GM18870 (cell line): ENCODE data around the gene RBM38.

Source experiments
- ATAC-seq: cut with Tn5 transposase; IDR thresholded peaks from one replicate; pipeline ENCODE4 v1.9.1; 2021; ENCODE audit warnings: moderate library complexity; ENCODE audit not compliant: unreplicated experiment

Gene RBM38

DNA sequence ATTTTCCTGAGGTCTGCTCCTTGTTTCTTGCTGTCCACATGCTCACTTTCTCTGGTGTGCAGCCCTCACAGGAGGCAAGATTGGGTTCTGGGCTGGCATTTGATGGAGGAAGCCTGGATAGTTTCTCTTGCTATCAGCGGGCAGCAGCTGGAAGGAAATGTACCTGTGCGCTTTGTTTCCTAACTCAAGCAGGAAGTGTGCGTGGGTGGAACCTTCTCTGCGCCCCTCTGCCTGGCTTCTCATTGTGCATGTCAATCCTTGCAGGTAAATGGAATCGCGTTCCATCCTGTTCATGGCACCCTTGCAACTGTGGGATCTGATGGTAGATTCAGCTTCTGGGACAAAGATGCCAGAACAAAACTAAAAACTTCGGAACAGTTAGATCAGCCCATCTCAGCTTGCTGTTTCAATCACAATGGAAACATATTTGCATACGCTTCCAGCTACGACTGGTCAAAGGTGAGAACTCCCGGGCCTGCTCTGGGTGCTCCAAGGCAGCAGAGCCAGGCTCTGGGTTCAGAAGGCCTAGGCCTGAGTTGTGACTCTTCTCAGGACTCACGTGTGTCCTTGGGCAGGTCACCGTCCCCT, 16.8 kb upstream of the RBM38 start:
- ATAC-seq: no peak

DNA sequence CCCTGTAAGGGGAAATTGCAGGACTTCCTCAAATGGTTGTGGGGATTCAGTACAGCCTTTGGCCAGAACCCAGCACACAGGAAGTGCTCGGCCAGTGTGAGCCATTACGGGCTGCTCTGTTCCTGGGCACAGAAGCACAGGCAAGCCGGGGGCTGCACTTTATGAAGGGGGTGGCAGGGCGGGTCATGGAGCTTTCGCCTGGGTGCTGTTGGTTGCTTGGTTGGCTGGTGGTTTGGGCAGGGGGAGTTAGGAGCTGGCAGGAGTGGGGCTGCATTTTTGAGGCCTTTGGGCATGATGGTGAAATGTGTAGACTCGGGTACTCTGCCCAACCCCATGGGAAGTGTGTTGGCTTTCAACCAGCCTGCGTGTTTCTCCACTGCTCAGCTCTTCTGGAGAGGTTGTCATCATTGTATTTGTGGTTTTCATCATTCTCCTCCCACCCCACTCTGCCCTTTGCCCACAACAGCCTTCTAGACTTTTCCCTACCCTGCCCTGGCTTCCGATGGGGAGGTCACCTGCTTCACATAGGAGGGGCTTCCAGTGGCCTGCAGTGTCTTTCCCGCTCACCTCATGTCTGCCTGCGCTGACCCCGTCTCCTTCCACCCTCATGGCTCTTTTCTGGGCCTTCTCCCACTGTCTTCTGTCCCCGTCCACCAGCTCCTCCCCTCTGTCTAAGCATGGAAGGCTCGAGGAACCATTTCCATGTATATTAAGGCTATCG, 16.1 kb upstream of the RBM38 start:
- no peak for ATAC-seq

DNA sequence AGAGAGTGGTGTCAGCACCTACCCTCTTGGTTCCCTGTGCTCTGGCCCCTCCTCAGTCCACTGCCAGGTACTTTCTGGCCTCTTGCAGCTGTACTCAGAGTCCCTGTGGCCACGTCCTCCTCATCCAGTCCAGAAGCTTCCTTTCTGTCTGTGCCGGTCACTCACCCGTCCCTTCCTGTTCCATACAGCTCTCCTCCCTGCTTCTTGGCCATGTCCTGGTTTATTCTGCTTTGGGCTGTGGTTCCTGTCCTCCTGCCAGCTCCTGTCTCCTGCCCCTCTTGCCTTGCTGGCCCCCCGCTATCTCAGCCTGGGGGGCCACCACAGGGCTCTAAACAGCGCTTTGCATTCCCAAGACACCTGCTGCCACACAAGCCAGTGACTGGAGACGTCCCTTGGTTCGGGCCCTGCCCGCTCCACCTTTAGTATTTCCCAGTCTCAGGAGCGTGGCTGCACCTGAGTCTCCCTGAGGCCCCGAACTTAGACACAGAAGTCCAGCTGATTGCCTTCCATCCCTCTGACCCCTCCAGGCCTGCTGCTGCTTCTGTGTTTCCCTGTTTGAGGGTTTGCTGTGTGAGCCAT, 15.5 kb upstream of the RBM38 start:
- no peak for ATAC-seq

DNA sequence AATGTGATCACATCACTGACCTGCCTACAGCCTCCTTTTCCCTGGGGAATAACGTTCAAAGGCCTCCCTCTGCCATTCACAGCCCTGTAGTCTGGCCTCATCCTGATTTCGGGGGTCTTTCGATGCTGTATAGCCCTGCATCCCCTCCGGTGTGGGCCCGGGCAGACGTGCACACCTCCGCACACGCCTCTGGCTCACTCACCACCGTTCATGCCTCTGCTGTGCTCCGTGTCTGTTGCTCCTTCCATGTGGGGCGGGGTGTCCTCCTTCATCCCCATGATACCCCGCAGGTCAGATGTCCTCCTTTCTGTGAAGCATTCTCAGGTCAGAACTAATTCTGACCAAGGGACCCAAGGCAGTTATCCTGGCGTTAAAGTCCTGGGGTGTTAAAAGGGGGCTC, 13.8 kb upstream of the RBM38 start:
- no peak for ATAC-seq

DNA sequence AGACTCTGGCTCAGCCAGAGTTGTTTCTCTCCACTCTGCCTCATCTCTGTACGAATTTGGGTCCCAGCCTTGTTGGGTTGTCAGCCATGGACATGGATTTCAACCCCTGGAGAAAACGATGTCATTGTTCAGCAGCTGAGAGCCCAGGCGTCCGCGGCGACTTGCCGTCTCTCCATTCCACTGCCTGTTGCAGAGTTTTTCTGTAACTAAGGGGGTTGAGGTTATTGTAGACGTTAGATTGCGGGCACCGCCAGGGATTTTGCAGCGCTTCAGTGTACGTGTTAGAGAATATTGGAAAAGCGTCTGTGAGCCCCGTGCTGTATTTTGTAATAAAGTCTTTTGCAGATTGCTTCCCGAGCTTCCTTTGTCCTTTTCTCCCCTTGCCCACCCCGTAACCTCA, 13.1 kb upstream of the RBM38 start:
- ATAC-seq: no peak

DNA sequence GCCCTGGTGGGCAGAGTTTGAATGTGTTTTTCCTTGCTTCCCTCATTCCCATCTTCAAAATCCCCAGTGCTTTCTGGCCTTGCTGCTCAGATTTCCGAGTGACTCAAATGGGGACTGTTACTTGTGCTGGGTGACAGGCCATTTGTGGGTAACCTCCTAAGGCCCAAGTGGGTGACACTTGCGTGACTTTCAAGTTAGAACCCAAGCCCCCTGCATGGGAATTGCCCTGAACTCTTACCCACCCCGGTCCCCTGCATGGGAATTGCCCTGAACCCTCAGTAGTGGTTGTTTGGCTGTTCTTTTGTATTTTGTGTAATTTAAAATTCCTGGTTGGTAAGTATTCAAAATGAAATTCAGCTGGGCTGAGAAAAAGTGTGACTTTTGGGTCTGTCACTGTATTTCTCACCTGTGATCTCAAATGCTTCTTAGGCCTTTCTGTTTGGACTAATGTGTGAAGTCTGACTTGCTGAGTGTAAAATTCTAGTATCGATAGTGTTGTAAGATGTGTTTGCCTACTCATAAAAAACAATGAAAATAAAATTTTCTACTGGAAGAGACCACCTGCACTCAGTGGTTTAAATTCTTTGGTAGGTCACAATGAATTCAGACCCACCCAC, 12.4 kb upstream of the RBM38 start:
- ATAC-seq: no peak

DNA sequence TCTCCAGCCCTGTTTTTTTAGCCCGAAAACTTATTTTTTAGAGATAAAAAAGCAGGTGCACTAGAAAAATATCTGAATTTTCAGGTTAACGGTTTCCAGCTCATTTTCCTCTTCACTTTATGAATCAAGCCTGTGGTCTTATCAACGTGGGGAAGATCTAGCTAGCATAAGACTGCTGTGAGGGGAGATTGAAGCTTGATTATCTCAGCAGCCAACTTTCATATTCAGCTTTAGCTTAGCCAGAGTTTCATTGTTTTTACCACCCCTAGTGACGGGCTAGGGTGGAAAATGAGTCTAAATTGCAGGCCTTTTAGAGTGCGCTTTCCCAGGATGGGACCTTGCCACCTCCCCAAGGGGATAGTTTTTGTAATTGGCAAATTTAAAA, 11.9 kb upstream of the RBM38 start:
- ATAC-seq: no peak

DNA sequence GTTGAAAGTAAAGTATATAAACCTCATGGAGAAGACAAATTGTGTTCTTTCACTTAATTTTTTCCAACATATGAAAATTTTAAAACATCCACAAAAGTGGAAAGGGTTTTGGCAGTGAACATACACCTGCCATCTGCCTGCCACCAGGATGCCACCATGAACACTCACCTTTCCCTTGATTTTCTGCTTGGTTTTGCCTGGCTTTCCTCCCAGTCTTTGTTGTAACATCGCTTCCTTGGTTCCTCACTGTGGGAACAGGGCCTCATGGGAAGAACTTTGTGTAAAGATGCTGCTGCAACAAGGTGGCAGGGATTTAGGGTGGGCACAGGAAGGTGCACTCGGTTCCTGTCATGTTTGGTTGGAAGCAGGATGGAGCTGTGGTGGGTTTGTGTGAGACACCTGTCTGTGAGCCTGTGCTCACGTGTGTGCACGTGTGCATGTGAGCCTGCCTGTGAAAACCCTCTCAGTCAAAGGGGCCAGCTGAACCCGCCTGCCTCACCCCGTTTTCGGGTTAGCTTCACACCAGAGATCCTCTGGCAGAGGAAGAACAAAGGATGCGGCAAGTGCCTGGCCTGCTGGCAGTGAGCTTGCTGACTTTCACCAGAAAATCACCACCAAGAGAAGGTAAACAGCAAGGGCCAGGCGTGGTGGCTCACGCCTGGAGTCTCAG, 11.0 kb upstream of the RBM38 start:
- no peak for ATAC-seq

DNA sequence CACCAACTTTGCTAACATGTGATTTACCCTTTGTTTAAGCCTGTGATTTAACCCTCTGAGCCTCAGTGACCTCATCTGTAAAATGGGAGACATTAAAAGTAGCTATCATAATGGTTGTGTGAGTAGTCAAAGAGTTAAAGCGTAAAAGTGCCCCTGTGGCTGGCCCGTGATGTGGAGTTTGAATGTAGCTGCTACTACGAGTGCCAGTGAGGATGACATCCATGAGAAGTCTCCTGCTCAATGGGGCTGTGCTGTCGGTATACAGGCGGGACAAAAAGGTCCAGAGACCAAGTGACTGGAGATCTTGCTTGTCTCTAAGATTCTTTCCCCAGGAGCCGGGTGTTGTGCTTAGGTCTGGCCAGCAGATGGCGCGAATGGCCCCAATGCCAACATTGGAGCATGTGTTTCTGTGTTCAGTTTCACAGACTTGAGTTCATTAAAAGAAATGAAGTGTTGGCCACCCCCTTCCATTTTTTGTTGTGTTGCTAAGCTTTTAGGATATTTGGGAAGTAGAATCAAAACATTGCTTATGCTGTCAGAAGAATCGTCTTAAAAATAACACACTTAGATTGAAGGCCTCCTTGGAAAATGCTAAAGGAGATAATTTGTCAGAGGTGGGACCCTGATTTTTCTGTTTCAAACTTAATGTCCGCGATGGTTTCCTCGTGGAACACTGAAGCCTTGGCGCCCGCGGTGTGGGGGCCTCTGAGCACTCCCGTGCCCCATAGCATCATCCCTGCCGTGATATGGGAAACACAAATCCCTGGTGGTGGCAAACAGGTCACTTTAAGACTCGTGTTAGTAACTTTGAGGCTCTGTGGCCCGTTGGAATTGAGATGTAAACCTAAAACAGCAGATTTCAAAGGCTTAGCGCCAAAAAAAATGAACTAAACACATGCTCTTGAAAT, 9.3 kb upstream of the RBM38 start:
- ATAC-seq: no peak

DNA sequence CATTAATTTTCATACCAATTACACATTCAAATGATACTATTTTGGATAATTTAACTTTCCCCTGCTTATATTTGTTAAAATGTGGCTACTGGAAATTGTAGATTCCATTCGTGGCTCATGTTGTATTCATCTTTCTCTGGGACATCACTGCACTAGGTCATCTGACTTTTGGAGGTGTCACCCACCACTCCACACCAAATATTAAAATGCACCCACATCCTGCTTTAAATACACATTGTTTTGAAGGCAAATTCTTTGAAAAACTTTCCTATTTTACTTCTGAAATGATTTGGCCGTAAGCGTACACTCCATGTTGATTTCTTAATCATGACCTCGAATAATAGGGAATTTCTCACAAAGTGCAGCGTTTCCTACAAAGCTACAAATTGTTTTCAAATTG, 8.7 kb upstream of the RBM38 start:
- no peak for ATAC-seq

DNA sequence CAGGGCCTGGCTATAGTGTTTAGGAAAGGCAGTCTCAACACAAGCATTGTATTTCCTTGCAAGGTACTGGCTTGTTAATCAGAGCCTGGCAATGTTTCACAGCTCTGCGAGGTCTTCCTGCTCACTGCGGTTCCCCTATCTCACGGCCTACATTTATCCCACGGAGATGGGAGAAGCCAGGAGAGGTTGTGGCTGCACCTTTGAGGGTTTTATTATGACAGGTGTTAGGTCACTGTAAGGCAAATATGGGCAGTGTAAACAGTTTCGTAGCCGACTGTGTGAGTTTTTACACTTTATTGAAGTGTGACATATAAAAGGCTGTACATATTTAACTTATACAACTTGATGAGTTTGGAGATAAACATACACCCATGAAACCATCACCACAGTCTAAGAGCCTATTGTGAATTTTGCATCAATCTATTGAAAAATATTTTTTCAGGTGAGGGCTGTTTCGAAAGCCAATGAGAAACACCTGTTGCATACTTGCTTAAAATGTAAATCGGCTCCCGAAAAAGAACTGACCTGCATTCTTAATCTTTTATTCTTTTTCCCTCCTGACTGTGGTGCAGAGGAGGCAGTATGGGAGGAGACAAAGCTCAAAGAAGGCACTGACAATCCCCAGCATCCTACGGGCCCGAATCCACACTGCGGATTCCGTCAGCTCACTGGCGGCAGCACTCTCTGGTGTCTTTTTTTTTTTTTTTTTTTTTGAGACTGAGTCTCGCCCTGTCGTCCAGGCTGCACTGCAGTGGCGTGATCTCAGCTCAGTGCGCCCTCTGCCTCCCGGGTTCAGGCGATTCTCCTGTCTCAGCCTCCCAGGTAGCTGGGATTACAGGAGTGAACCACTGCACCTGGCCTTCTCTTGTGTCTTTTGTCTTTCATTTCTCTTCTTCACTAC, 7.5 kb upstream of the RBM38 start:
- ATAC-seq: no peak

DNA sequence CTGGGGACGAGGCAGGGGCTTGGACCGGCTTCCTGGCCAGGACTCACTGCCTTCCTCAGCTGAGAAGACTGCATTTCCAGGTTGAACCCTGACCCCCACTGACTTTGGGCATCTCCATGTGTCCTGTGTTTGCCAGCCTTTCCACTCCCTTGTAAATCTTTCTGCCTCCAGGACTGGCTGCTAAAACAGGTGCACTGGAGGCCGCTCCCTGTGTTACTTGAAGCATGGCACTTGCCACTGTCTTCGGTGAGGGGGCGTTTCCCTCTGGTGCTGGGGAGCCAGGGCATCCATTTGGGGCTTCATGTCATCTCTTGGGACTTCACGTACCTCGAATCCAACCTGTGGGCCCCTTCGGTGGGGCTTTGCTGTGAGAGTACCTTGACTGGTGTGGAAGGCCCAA, 6.7 kb upstream of the RBM38 start:
- no peak for ATAC-seq

DNA sequence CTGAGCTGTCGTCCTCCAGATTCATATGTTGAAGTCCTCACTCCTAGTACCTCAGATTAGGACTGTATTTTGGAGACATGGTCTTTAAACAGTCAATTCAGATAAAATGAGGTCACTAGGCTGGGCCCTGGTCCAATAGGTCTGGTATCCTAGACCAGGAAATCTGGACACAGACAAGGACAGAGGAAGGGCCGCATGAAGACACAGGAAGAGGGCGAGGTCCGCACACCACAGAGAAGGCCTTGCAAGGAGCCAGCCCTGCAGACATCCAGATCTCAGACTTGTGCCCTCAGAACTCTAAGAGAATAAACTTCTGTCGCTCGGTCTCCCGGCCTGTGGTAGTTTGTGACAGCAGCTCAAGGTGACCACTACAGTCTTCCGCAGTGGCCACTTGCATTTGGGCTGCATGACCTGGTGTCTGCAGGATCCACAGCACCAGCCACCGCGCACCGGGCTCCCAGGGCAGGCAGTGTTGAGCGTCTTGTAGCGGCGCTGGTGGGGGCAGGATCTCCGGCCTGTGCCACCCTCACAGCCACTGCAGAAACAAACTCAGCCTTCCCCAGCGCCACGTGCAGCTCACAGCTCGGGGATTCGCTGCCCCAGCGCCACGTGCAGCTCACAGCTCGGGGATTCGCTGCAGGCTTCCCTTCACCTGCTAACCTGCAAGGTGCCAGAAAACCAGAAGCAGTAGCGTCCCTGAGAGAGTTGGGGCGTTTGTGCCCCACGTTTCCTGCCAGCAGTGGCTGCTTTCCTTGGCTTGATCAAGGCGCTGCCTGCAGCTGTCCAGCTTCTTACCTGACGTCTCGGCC, 6.0 kb upstream of the RBM38 start:
- ATAC-seq: no peak

DNA sequence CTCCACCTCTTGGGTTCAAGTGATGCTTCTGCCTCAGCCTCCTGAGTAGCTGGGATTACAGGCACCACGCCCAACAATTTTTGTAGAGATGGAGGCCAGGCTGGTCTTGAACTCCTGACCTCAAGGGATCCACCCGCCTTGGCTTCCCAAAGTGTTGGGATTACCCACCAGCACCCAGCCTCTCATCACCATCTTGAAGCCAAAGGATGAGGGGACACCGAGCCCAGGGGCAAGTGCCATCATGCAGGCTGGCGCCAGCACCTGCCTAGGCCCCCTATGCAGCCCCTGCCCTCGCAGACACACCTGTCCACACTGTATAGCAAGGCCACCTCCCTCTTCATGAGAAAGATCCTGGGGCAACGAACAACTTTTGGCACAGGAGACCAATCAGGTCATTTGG, 5.3 kb upstream of the RBM38 start:
- no peak for ATAC-seq

DNA sequence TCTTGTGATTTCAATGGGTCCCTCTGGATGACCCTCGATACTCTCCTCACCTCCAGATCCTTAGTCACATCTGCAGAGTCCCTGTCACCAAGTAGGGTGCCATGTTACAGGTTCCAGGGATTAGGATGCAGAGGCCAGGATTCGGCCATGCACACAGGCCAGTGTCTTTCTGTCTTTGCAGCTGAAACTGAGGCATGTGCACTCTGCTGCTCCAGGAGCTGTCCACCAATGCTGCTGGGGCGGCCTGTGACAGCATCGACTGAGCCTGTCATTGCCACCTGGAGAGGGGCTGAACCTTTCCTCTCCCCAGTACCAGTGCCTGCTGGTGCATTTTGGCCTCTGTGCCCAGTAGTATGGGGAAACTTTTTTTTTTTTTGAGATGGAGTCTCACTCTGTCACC, 4.4 kb upstream of the RBM38 start:
- ATAC-seq: no peak

DNA sequence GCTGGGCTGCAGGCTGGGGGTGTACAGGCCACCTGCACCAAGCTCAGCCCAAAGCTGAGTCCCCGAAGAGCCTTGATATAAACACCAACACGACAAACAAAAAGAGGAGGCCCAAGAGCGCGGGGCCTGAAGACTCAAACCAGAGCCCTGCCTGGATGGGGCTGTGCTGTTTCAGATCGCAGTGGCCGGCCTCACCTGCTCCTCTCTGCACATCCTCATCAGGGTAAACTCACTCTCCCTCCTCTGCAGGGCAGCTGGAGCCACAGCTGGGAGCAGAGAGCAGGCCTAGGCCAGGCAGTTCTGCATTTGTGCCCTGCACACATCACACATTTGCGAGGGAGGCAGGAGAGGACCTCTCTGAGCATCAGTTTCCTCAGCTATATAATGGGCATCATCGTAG, 3.7 kb upstream of the RBM38 start:
- ATAC-seq: no peak

DNA sequence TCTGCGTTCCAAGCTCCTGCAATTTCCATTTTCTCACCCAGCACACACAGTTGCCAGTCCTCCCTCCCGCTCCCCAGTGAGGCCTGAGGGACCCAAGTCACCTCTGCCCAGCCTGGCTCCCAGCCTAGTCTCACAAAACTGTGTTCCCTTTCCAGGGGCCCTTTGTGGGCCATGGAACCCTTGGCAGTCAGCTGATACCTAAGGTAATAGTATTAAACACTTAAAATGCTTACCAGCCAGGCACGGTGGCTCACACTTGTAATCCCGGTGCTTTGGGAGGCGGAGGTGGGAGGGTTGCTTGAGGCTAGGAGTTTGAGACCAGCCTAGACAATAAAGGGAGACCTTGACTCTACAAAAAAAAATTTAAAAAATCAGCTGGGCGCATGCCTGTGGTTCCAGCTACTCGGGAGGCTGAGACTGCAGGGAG, 3.2 kb upstream of the RBM38 start:
- ATAC-seq: no peak

DNA sequence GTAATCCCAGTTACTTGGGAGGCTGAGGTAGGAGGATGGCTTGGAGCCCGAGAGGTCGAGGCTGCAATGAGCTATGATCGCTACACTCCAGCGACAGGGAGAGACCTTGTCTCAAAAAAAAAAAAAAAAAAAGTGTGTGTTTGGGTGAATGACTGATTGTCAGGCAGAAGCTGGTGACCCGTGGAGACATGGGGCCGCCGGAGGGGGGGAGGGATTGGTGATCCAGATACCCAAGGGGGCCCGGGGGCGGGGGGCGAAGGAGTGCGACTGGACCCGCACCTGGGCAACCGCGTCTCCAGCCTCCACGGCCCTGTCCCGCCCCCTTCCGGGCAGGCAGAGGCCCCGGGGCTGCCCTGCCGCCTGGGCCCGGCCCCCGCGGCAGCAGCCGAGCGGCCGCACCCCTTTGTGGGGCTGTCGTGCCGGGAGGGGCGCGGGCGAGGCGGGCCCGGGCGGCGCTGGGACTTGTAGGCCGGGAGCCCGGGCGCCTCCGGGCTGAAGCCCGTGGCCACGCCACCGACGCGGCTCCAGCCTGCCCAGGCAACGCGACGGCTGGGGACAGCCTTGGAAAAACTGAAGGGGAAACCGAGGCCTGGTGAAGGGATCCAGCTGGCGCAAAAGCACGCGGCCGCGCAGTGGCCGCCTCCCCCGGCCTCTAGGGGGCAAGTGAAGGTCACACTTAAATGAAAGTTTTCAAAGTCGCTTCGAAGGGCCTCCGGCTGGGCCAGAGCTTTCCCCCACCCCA, 2.1 kb upstream of the RBM38 start:
- ATAC-seq: no peak
